Osteocyte (in vitro differentiated cells): ENCODE data around the gene SERPINE1. TPM values are rescaled to one million over a fixed set of nuclear protein-coding genes. Genes with fewer than 3 reads are reported as not detected.
A peak's percentile ranks its signal among the peaks of the same experiment; 100 is the strongest.

ENCODE experiments used
- DNase-seq: peaks from one replicate; pipeline ENCODE4 v3.0.0; 2021; ENCODE audit warnings: mixed read lengths; ENCODE audit not compliant: unreplicated experiment; ENCODE audit errors: extremely low spot score
- H3K27ac Mint-ChIP-seq: one replicate; pipeline ENCODE4 v1.8.0; 2021; ENCODE audit warnings: mild to moderate bottlenecking, mixed read lengths; ENCODE audit not compliant: unreplicated experiment
- H3K27me3 Mint-ChIP-seq: one replicate; pipeline ENCODE4 v1.8.0; 2021; ENCODE audit warnings: mixed read lengths; ENCODE audit not compliant: unreplicated experiment
- H3K36me3 Mint-ChIP-seq: one replicate; pipeline ENCODE4 v1.8.0; 2021; ENCODE audit warnings: mixed read lengths; ENCODE audit not compliant: unreplicated experiment
- H3K4me1 Mint-ChIP-seq: one replicate; pipeline ENCODE4 v1.8.0; 2021; ENCODE audit warnings: mixed read lengths; ENCODE audit not compliant: unreplicated experiment
- H3K4me3 Mint-ChIP-seq: one replicate; pipeline ENCODE4 v1.8.0; 2021; ENCODE audit warnings: mild to moderate bottlenecking, moderate library complexity, mixed read lengths; ENCODE audit not compliant: unreplicated experiment
- H3K9me3 Mint-ChIP-seq: one replicate; pipeline ENCODE4 v1.8.0; 2021; ENCODE audit warnings: mixed read lengths; ENCODE audit not compliant: unreplicated experiment
- total RNA-seq: library from RNA; stranded (reverse); gene quantifications from 2 replicates; pipeline ENCODE4 v1.2.1, GENCODE V29; 2021
- TF ChIP-seq, protein P1 (sequence below): fragments of 200-600 bp; sonication (generic); IDR thresholded peaks from 2 replicates; pipeline ENCODE4 v1.5.0; 2021; ENCODE audit warnings: antibody characterized with exemption, mild to moderate bottlenecking, moderate library complexity

SERPINE1 gene
- total RNA-seq, 1 donor from 2014 or later, result 328 TPM

DNA sequence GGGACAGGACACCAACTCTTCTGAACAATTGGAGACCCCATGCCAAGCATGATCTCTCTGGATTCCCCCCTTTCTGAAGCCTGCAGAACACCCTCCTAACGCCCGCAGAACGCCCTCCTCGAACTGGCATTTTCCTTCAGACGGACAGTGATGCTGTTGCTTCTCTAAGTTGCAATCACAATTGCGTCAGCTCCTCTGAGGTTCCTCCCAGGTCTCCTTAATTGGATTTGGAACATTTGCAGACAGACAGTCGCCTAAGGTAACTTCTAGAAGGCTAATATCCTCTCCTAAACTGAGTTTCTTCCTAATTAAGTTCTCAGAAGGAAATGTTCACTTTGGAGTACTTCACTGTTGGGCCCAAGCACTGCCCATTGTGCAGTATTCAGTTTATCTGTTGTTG, 20.5 kb upstream of the SERPINE1 start:
- no peak for DNase-seq
- H3K36me3 Mint-ChIP-seq, result no peaks in the 10 kb centered on the region
- H3K27me3 Mint-ChIP-seq, result no peaks in the 10 kb centered on the region
- no peak overlapping the region for H3K27ac Mint-ChIP-seq
- peaks cover 54% of the 10 kb centered on the region for H3K4me1 Mint-ChIP-seq
- no peaks in the 10 kb centered on the region for H3K9me3 Mint-ChIP-seq
- H3K4me3 Mint-ChIP-seq, result no peak overlapping the region
- TF ChIP-seq, protein P1, sequence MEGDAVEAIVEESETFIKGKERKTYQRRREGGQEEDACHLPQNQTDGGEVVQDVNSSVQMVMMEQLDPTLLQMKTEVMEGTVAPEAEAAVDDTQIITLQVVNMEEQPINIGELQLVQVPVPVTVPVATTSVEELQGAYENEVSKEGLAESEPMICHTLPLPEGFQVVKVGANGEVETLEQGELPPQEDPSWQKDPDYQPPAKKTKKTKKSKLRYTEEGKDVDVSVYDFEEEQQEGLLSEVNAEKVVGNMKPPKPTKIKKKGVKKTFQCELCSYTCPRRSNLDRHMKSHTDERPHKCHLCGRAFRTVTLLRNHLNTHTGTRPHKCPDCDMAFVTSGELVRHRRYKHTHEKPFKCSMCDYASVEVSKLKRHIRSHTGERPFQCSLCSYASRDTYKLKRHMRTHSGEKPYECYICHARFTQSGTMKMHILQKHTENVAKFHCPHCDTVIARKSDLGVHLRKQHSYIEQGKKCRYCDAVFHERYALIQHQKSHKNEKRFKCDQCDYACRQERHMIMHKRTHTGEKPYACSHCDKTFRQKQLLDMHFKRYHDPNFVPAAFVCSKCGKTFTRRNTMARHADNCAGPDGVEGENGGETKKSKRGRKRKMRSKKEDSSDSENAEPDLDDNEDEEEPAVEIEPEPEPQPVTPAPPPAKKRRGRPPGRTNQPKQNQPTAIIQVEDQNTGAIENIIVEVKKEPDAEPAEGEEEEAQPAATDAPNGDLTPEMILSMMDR, result no peak

DNA sequence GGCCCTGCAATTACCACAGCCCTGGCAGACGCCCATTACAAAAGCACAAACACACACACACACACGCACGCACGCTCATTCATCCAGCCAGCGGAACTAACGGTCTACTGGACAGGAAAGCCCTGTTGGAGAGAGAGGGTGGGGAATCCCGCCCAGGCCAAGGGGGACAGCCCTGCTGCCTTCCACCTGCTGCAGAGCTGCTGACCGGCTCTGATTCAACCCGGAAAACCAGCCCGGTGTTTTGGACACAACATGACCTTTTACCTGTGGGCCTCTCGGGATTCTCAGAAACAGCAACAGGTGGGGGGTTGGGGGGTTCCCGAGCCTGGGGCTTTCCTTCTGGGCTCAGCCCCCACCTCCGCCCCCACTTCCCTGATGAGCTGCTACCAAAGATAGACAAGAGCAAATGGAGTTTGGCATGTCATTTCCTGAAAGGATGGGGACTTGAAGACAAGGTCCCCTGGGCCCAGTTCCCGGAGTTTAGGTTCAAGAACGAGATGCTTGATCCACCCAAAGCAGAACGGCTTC, 18.5 kb upstream of the SERPINE1 start:
- no peak for DNase-seq
- TF ChIP-seq, protein P1, result no peak
- Mint-ChIP-seq H3K4me1 (peaks cover 59% of the 10 kb centered on the region), H3K9me3 (no peaks in the 10 kb centered on the region), H3K36me3 (no peaks in the 10 kb centered on the region), H3K4me3 (no peak overlapping the region), H3K27ac (peak overlapping the region; percentile 37), H3K27me3 (no peaks in the 10 kb centered on the region)

DNA sequence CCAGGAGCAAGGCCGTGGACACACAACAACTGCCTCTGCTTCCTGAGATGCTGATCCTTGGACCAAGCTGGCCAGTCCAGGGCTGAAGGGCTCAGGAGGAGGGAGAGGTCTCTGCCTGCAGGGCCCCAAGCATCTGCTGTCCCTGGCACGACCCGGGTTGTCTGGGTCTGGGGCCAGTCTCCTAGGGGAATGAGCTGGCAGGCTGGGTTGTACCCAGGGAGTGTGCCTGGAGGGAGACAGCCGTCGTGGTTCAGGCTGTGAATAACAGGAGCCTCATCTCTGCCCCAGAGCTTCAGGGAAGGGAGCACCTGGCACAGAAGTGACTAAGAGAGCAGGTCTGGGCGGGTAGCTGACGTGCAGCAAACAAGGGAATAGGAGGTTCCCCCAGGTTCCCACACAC, 17.9 kb upstream of the SERPINE1 start:
- H3K9me3 Mint-ChIP-seq, result no peaks in the 10 kb centered on the region
- H3K27ac Mint-ChIP-seq, result peak overlapping the region; percentile 75
- H3K4me3 Mint-ChIP-seq, result no peak overlapping the region
- H3K36me3 Mint-ChIP-seq, result no peaks in the 10 kb centered on the region
- H3K4me1 Mint-ChIP-seq, result peaks cover 55% of the 10 kb centered on the region
- TF ChIP-seq, protein P1, result no peak
- H3K27me3 Mint-ChIP-seq, result no peaks in the 10 kb centered on the region
- no peak for DNase-seq

- H3K4me3 Mint-ChIP-seq, result no peak overlapping the region
- H3K4me1 Mint-ChIP-seq, result peaks cover 55% of the 10 kb centered on the region
- no peaks in the 10 kb centered on the region for H3K9me3 Mint-ChIP-seq
Measured at GRCh38 chr7:101109368-101109767, 17.5 kb upstream of the SERPINE1 start.

GRCh38 chr7:101111261-101111660, 15.6 kb upstream of the SERPINE1 start:
- TF ChIP-seq, protein P1, result no peak
- Mint-ChIP-seq H3K27me3 (no peaks in the 10 kb centered on the region), H3K4me3 (no peak overlapping the region), H3K36me3 (no peaks in the 10 kb centered on the region), H3K4me1 (peaks cover 55% of the 10 kb centered on the region), H3K9me3 (no peaks in the 10 kb centered on the region), H3K27ac (peak overlapping the region; percentile 96)
- no peak for DNase-seq

More at GRCh38 chr7:101109368-101109767, 17.5 kb upstream of the SERPINE1 start:
- no peak for DNase-seq
- TF ChIP-seq, protein P1, result no peak
- H3K27me3 Mint-ChIP-seq, result no peaks in the 10 kb centered on the region
- peak overlapping the region; percentile 75 for H3K27ac Mint-ChIP-seq
- H3K36me3 Mint-ChIP-seq, result no peaks in the 10 kb centered on the region
